ENCODE measurements around the gene ATP2C2.

GRCh38 chr16:84436196-84436595 is 67.9 kb downstream of the ATP2C2 start:
- TF ChIP-seq POLR2AphosphoS5 (IDR thresholded peaks at IDR 0.05): no peak
- TF ChIP-seq EP300 (IDR thresholded peaks at IDR 0.05): no peak
